Measurements from ENCODE around the gene DHTKD1.

GRCh38 chr10:12158111-12158510 is 89.4 kb downstream of the DHTKD1 start:
- TF ChIP-seq CTCF (IDR thresholded peaks at IDR 0.05 in 4 of 5, conservative IDR thresholded peaks at IDR 0.05 in 1 of 5) (no peak), POLR2A (IDR thresholded peaks at IDR 0.05) (no peak)
